ENCODE results near the gene ATP5PO.
"Not testable (repeated sequence)": the region's sequence is repeated elsewhere in the genome, so short reads cannot be mapped to it uniquely, and the experiment has no call there.

The ATP5PO gene

GRCh38 chr21:33871171-33871570, 44.4 kb downstream of the ATP5PO start:
- no peaks in the 10 kb centered on the region for H4K20me1 ChIP-seq
- H3K36me3 ChIP-seq: no peaks in the 10 kb centered on the region
- no peak overlapping the region for H3K4me3 ChIP-seq
- no peak overlapping the region for H3K4me2 ChIP-seq
- no peaks in the 10 kb centered on the region for H3K27me3 ChIP-seq
- no peak overlapping the region for H3K27ac ChIP-seq
- H3K4me1 ChIP-seq: no peaks in the 10 kb centered on the region
- H3K9ac ChIP-seq: no peak overlapping the region
- no peaks in the 10 kb centered on the region for H3K9me3 ChIP-seq
- TF ChIP-seq Cebpa-rat (IDR thresholded peaks at IDR 0.05): no peak

- no peak for TF ChIP-seq Cebpa-rat (IDR thresholded peaks at IDR 0.05)
- Histone ChIP-seq H3K9ac (no peak overlapping the region), H3K27ac (no peak overlapping the region)
Measured at GRCh38 chr21:33870768-33871167, 44.8 kb downstream of the ATP5PO start.

GRCh38 chr21:33869873-33870272, 45.7 kb downstream of the ATP5PO start:
- Histone ChIP-seq H3K9ac (no peak overlapping the region), H3K4me3 (no peak overlapping the region), H3K4me1 (no peaks in the 10 kb centered on the region), H3K27ac (no peak overlapping the region), H4K20me1 (no peaks in the 10 kb centered on the region), H3K4me2 (no peak overlapping the region), H3K27me3 (no peaks in the 10 kb centered on the region), H3K36me3 (no peaks in the 10 kb centered on the region), H3K9me3 (no peaks in the 10 kb centered on the region)
- TF ChIP-seq Cebpa-rat (IDR thresholded peaks at IDR 0.05): no peak

More at GRCh38 chr21:33870768-33871167, 44.8 kb downstream of the ATP5PO start:
- no peaks in the 10 kb centered on the region for H4K20me1 ChIP-seq
- H3K4me1 ChIP-seq: no peaks in the 10 kb centered on the region
- H3K27me3 ChIP-seq: no peaks in the 10 kb centered on the region
- no peaks in the 10 kb centered on the region for H3K36me3 ChIP-seq
- H3K9me3 ChIP-seq: no peaks in the 10 kb centered on the region
- H3K4me3 ChIP-seq: no peak overlapping the region
- H3K4me2 ChIP-seq: no peak overlapping the region

GRCh38 chr21:33867868-33868267, 47.7 kb downstream of the ATP5PO start:
- H3K9ac ChIP-seq, H3K4me1 ChIP-seq, H3K4me2 ChIP-seq, H3K27ac ChIP-seq, H3K9me3 ChIP-seq, H4K20me1 ChIP-seq, H3K4me3 ChIP-seq, H3K36me3 ChIP-seq, H3K27me3 ChIP-seq: not testable (repeated sequence)

GRCh38 chr21:33866826-33867225, 48.8 kb downstream of the ATP5PO start:
- Histone ChIP-seq H3K4me3 (no peak overlapping the region), H3K4me1 (no peaks in the 10 kb centered on the region), H3K9me3 (no peaks in the 10 kb centered on the region), H3K4me2 (no peak overlapping the region), H3K36me3 (no peaks in the 10 kb centered on the region), H4K20me1 (no peaks in the 10 kb centered on the region), H3K9ac (no peak overlapping the region), H3K27ac (no peak overlapping the region), H3K27me3 (no peaks in the 10 kb centered on the region)
- TF ChIP-seq Cebpa-rat (IDR thresholded peaks at IDR 0.05): no peak

GRCh38 chr21:33865996-33866575, 49.5 kb downstream of the ATP5PO start:
- Histone ChIP-seq H4K20me1 (no peaks in the 10 kb centered on the region), H3K4me2 (no peak overlapping the region), H3K27ac (no peak overlapping the region), H3K9ac (no peak overlapping the region), H3K27me3 (no peaks in the 10 kb centered on the region), H3K36me3 (no peaks in the 10 kb centered on the region), H3K4me1 (no peaks in the 10 kb centered on the region), H3K4me3 (no peak overlapping the region), H3K9me3 (no peaks in the 10 kb centered on the region)
- TF ChIP-seq Cebpa-rat (IDR thresholded peaks at IDR 0.05): no peak

GRCh38 chr21:33865176-33865575, 50.4 kb downstream of the ATP5PO start:
- no peak for TF ChIP-seq Cebpa-rat (IDR thresholded peaks at IDR 0.05)
- Histone ChIP-seq H3K9me3 (no peaks in the 10 kb centered on the region), H3K4me2 (no peak overlapping the region)

GRCh38 chr21:33864150-33864549, 51.5 kb downstream of the ATP5PO start:
- Histone ChIP-seq H3K27ac (no peak overlapping the region), H3K36me3 (no peaks in the 10 kb centered on the region), H4K20me1 (no peaks in the 10 kb centered on the region), H3K9me3 (no peaks in the 10 kb centered on the region), H3K9ac (no peak overlapping the region), H3K4me3 (no peak overlapping the region), H3K27me3 (no peaks in the 10 kb centered on the region), H3K4me2 (no peak overlapping the region), H3K4me1 (no peaks in the 10 kb centered on the region)
- TF ChIP-seq Cebpa-rat (IDR thresholded peaks at IDR 0.05): no peak

More at GRCh38 chr21:33865176-33865575, 50.4 kb downstream of the ATP5PO start:
- H3K36me3 ChIP-seq: no peaks in the 10 kb centered on the region
- no peak overlapping the region for H3K27ac ChIP-seq
- no peaks in the 10 kb centered on the region for H3K4me1 ChIP-seq
- no peaks in the 10 kb centered on the region for H4K20me1 ChIP-seq
- no peak overlapping the region for H3K4me3 ChIP-seq
- H3K27me3 ChIP-seq: no peaks in the 10 kb centered on the region
- H3K9ac ChIP-seq: no peak overlapping the region

- H3K9ac ChIP-seq, H3K27ac ChIP-seq, H3K4me3 ChIP-seq, H3K4me2 ChIP-seq, H3K27me3 ChIP-seq, H3K9me3 ChIP-seq, H3K4me1 ChIP-seq, H4K20me1 ChIP-seq, H3K36me3 ChIP-seq: not testable (repeated sequence)
Measured at GRCh38 chr21:33863191-33863590, 52.4 kb downstream of the ATP5PO start.

GRCh38 chr21:33861125-33861524, 54.5 kb downstream of the ATP5PO start:
- H3K9me3 ChIP-seq: no peaks in the 10 kb centered on the region
- TF ChIP-seq Cebpa-rat (IDR thresholded peaks at IDR 0.05): no peak
- no peaks in the 10 kb centered on the region for H3K4me1 ChIP-seq
- no peak overlapping the region for H3K4me2 ChIP-seq
- no peaks in the 10 kb centered on the region for H3K27me3 ChIP-seq
- H3K9ac ChIP-seq: no peak overlapping the region
- no peak overlapping the region for H3K27ac ChIP-seq
- no peaks in the 10 kb centered on the region for H3K36me3 ChIP-seq
- H3K4me3 ChIP-seq: no peak overlapping the region
- H4K20me1 ChIP-seq: no peaks in the 10 kb centered on the region

- H3K9ac ChIP-seq: no peak overlapping the region
- H3K4me3 ChIP-seq: no peak overlapping the region
- H3K4me2 ChIP-seq: no peak overlapping the region
- H4K20me1 ChIP-seq: no peaks in the 10 kb centered on the region
- no peaks in the 10 kb centered on the region for H3K36me3 ChIP-seq
- TF ChIP-seq Cebpa-rat (IDR thresholded peaks at IDR 0.05): no peak
- no peaks in the 10 kb centered on the region for H3K9me3 ChIP-seq
- H3K27me3 ChIP-seq: no peaks in the 10 kb centered on the region
- H3K27ac ChIP-seq: no peak overlapping the region
- H3K4me1 ChIP-seq: no peaks in the 10 kb centered on the region
Measured at GRCh38 chr21:33860332-33860879, 55.2 kb downstream of the ATP5PO start.
